NCI-H526 (cell line): Measurements from ENCODE around the gene NAV2.
A peak's percentile ranks its signal among the peaks of the same experiment; 100 is the strongest.

Experiments
- DNase-seq, 2 experiments: peaks; one replicate each; lab custom pipeline; 2025; lab: John Stamatoyannopoulos, UW

NAV2 gene

DNA sequence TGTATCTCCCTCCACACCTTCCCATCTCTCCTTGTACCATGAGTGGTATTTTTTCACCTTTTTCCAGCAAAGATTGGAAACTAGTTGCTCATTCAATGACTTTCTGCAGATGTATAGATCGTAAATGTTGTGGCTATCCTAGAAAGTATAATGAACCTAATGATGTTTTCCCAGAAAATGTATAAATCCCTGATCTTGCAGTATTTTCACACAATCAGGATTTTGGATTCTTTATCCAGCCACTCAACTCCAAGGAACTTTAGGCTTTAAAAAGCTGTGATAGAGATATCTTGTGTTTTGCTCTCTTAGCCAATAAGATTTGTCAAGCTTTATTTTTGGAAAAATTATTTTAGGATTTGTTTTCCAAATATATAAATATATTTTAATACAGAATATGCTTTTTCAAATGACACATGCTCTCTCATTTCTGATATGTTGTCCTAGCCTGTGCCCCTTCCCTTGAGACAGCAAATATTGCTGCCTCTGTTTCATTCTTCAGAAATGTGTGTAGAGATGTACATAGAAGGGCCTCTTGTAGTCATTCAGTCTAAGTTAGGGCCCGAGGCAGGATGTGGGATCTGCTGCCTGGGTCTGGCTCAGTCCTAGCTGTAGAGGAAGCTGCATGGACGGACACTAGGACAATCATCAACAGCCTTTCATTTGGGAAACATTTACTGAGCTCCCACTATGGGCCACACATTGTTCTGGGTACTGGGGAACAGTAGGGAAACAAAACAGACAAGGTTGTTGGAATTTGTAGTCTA, 62.4 kb downstream of the NAV2 start:
- no peak for DNase-seq

DNA sequence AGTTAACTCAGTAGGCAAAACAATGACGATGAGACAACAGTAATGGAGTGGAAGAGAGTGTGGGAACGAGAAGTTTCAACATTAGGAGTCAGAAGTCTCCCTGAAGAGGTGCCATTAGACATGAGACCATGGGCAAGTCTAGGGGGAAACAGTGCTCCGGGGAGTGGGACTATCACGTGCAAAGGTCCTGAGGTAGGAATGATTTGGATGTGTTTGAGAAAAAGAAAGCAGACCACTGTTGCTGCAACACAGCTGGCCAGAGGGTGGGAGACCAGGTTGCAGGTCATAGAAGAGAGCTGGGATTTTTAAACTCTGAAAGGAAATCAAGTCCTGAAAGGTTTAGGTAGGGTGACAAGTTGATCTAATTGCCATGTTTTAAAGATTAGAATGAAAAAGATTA, 63.0 kb downstream of the NAV2 start:
- no peak for DNase-seq

DNA sequence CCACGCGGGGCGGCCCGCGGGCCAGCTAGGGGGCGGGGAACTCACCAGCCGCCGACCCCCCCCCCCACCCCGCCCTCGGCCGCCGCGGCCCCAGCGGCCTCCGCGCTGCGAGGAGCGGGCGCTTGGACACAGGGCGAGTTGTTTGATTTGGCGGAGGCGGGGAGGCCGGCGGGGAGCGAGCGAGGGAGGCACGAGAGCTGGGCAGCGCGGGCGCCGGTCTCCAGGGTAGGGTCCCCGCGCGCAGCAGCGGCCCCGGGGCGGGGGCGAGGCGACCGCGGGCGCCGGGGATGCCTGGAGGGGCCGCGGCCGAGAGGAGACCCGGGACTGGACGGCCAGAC, 64.4 kb downstream of the NAV2 start:
- peak in 1 of 2 experiments; percentile 68 for DNase-seq

DNA sequence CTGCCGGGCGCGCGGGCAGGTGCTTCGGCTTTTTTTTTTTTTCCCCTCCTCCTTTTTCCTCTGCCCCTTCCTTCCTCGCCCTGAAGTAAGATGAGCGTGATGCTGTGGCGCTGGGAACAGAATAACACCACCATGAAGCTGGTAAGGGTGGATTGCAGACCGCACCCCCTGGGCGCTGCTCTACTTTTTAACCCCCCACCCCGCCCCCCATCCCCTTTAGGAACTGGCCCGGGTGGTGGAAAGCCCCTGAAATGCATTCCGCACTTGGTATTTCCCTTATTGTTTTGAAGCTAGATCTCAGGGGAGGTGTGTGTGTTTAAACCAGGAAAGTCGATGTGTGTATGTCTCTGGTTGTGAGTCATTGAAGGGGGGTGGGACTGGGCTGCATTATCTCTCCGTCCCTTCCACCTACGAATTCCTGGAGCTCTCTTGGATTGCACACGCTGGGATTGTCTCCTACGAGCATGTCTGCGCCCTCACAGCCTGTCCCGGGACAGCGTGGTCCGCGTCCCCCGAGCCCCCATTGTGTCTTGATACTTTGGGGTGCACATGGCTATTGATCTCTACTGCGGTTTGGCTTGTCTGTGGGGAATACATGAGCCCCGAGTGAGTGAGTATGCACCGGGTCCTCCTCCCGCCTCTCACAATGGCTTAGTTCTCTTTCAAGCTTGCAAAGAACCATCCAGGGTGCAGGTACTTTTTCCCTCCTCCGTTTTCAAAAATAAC, 64.9 kb downstream of the NAV2 start:
- peak in 1 of 2 experiments; percentile 55 for DNase-seq

DNA sequence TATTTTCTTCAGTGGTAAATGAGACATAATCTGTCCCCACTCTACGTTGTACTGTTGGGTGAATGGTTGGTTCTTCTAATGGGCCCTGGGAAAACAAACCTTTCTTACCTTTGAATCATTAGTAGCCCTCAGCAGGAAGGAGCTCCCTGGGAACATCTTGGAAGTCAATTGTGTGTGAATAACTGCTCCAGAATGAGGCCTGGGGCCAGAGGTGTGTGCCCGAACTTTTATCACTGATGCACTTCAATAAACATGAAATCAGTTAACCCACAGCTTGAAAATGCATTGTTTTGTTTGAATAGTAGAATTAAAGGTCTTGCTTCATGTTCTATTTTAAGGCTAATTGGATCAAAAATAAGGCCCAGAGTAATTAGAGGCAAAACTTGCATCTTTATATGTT, 67.1 kb downstream of the NAV2 start:
- no peak for DNase-seq

DNA sequence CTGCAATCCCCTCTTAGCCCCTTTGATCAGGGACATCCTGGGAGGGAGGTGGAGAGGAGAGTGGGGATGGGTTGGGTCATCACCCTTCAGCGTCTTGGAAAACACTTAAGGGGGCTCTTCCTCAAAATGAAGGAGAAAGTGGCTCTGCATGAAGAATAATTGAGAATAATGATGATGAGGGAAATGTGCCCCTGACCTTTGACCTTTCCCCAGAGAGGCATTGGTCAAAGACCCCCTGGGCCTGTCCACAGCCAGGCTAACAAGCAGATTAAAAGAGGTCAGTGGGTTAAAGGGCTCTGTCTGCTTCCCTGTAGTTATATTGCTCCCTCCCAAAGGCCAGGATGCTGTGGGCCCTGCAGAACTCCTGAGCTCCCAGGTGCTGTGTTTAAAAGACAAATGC, 68.7 kb downstream of the NAV2 start:
- DNase-seq = no peak

DNA sequence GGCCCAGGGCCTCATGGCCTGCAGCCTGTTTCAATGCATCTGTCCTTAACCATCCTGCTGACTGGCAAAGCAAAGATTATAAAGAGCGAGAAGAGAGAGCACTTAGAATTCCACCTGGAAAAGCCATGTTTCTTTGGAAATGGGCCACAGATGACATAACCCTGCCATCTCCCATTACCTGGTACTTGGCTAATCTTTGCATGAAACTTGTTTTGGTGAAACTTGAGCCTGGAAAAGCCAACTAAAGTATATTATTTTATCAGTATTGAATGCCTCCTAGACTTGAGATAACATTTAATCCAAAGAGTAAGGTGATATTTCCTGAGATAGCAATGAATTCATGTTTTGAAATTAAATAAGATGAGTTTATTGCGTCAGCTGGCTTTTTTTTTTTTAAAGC, 72.6 kb downstream of the NAV2 start:
- no peak for DNase-seq

DNA sequence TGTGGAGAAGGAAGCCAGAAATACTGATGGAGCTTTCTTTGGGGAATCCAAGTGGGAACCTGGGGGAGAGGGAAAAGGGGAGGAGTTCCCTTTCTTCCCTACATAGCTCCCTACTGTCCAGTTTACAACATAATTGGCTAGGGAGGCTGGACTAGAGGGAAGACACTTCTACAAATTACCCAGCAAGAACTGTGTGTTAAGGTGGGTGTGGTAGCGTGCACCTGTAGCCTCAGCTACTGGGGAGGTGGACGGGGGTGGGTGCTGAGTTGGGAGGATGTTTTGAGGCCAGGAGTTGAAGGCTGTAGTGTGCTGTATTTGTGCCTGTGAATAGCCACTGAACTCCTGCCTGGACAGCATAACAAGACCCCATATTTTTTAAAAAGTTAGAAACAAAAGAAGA, 74.0 kb downstream of the NAV2 start:
- no peak for DNase-seq

DNA sequence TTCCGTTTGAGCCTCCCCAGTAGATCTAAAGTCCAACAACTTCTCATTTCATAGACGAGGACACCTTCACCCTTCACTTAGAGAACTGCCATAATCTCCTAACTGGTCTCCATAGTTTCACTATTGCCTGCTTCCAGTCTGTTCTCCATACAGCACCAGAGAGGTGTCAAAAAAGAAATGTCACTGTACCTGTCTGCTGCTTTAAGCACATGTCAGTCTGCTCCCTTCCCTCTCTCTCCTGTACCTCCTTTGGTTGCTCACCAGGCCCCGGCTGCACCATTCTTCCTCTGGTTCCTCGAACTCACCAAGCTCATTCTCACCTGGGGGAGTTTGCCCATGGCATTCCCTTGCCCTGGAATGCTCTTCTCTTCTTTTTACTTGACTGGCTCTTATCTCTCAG, 75.8 kb downstream of the NAV2 start:
- DNase-seq = no peak

DNA sequence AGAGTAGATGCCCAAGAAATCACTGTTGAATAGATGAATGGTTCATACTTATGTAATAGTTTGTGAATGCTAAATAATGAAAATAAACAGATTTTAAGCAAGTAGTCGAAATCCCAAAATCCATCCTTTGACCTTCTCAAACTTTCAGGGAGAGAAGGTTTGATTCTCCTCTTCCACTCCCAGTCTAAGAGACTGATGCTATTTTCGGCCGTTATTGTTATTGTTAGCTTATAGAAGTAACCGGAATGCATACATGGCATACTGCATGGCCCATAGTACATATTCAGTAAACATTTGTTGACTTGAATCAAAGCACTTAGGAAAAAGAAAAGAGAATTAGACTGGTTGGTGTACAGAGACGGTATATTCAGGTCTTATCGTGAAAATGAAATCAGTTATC, 76.6 kb downstream of the NAV2 start:
- no peak for DNase-seq

DNA sequence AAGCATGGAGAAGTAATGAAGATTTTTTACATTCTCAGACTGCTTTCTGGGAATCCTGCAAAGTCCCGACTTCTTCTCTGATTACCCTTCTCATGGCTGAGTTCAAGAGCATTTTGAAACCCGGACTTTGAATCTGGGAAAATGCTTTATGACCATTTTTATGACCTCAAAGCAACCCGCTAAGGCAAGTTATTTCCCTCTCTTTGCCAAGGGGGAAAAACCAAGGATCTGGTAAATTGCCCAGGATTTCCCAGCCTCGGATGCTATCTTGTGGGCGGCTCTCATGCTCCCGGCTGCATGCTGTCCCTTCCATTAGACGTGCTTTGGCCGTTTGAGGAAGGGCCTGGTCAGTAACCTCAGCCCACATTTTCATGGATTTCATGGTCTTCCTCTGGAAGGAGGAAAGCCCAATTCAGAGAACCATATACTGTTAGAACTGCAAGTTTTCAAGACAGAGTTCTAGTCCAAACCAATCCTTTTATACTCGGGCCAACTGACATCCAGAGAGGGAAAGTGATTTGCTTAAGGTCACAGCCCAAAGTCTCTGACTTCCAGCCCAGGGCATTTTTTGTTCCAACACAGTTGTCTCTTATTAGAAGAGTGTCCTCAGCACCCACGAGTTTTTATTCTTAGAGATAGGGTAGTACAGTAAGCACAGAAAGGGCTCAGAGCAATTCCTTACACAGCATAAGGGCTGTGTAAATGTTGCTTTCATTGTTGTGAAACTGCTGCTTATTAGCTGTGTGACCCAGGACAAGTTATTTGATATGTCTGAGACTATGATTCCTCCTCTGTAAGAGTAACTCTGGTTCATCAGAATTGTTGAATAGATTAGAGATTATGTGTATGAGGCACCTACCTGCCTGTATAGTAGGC, 77.4 kb downstream of the NAV2 start:
- DNase-seq = no peak

DNA sequence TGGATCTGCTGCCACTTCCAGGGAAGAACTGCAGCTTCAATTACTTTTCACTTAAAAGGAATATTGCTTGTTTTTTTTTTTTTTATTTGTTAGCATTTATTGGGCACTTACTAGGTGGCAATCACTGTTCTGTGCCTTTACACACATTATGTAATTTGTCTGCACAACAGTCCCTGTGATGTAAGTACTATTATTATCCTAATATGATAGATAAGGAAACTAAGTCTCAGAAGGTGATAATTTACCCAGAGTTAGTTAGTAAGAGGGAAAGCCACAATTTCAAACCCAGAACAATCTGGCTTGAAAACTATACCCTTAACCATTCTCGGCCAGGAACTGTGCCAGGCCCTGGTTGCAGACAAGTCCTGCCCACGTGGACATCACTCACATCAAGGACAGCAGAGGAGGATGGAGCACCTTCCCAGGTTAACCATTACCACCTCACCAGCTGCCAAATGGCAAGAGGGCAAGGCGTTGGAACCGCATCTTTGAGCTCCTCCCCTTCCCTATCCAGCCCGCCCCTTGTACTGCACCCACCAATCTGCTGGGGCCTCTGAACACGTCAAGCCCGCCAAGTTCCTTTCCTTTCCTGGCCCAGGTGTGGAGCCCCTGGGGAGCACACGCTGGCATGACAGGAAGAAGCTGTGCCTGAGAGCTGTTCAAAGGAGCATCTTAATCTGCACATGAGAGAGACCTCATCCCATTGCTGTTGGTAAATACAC, 78.4 kb downstream of the NAV2 start:
- no peak for DNase-seq

DNA sequence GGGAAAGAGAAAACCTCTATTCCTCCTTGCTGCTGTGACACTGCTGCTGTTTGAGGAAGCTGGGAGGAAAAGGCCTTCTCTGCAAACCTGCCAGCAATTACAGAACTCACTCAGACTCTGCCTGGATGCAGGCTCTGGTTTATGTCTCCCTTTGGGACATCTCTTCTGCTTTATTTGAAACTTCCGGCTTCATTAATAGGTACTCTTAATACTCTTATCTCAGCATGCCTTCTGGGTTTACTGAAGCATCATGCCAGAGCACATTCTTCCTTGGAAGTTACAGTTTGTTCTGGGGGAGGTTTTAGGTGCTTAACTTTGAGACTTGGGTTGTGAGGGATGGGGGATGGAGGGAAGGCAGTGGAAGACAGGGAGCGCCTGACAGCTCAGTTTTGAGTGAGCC, 79.9 kb downstream of the NAV2 start:
- no peak for DNase-seq

DNA sequence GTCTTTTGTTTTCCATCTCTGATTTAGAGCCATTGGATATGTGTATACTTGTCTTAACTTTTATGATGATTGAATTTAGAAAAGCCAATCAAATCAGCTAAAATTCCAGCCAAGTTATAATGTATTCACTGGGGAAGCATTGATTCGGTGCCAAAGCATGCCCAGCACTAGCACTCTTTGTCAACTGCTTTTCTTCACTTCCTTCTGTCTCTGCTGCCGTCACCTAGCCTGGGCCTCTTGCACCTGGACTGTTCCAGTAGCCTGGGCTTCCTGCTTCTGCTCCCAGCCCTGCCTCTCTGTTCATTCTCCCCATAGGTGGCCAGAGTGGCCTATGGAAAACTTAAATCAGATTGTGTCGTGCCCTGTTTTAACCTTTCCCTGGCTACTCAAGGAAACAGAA, 80.7 kb downstream of the NAV2 start:
- DNase-seq = no peak

DNA sequence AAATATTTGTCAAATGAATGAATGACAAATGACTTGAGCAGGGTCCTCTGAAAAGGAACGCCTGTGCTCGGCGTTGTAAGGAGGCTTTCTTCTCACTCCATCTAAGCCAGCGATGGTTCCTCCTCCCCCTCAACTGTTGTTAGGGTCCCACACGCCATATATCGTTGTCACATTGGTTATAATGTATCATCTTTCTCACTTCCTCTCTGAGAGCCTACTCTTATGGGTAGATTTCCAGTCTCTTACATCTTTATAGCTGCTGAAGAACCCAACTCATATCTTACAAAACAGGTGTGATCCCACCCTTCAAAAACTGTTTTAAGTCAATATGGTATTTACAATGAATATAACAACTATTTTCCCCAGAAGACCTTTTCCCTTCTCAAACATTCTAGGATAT, 81.5 kb downstream of the NAV2 start:
- no peak for DNase-seq

DNA sequence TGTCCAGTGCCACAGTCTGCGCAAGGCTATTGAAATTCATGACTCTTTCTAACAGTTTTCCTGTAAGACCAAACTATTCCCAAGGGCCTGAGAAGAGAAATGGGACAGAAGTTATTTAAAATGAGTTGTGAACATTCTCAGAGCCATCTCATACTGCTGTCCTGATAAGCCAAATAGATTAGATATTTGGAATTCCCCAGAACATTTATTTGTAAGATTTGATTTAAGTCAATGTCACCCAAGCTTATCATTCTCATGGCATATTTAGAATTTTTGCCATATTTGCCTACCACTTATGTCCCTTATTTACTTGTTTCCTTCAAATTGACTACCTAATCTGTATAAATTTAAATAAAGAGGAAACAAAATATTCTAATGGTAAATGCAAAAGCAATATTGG, 82.4 kb downstream of the NAV2 start:
- no peak for DNase-seq

DNA sequence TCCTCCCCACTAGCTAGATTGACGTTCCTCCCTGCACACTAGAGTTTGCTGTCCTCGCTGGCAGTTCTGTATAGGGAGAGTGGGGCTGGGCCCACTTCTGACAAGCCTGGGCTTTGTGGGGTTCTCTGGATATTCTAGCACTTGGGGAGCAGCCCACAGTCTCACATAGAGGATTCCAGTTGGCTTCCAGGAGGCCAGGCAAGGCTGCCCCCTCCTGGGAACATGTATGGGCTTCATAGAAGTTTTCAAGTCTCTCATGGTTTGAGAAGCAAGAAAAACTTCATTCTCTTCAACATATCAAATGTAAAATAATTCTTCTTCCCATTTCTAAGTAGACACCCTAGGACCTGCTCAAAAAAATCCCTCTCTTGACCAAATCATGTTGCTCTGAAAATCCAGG, 87.5 kb downstream of the NAV2 start:
- DNase-seq = no peak

DNA sequence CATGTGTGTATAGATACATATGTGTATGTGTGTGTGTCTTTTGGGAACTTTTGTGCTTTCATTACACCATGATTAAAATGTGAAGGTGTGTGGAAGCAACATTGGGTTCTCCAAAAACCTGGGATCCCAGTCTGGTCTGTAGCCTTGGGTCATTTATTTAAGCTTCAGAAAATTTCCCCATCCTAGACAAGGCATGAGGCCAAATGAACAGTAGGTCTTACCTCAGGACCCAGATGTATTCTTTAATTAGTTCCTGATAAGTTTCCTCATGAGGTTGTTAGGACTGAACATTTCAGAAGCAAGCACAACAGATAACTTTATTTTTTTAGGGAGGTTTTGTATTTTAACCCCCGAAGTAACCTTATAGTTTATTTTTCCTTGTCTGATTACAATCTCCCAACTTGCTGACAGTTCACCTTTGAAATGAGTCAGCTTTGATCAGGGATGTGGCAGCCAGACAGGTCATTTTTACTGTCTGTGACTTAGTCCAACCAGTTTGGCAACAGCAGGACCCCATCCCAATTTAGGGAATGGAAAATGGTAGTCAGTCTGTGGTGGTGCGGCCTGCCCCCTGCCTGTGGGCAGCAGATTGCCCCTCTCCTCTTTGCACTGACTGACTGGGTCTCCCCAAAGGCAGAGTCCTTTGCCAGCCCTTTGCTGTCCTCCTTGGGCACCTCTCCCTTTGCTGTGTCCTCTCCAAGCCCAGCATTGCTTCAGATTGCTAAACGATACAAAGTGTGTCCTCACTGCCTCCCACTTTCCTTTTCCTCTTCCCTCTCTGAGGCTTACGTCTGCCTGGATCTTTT, 88.3 kb downstream of the NAV2 start:
- no peak for DNase-seq

DNA sequence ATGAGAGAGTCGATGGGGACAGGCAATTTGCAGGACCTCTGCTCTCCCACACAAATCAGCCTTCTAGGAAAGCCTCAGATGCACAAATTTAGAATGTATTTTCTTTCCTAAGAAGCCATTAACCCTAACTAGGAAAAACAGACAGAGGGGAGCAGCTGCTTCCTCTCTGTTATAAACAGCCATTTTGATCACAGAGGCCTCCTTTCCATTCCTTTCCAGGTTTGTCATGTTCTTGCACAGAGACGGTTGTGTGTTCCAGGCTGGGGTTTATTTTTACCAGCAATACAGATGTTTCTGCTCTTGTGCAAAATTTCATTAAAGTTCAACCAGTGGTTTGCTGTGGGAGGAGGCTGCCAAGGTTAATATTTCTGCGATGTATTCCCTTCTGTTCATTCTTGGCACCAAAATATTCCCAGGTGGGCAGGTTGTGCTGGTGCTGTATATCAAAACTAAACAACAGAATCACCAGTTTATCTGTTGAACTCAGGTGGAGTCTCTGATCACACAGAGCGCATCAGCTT, 90.2 kb downstream of the NAV2 start:
- no peak for DNase-seq

DNA sequence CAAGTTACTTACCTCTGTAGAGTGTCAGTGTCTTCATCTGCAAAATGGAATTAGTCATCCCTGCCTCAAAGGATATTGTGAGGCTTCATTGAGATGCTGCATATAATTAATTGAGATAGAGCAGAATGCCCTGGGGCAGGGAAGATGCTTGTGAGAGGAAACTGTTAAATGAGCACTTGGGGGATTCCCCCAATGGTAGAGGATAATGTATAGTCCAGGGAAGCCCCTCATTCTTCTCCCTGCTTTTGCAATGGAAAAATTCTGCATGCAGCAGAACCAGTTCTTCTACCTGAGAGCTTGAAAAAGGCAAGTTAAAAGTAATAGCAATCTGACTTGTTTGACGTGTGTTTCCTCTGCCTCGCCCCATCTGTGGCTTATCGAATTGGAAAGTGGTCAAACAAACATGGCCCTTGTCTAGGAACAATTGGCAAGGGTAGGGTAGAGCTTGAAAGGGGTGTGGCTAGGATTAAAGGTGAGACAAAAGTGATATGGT, 90.9 kb downstream of the NAV2 start:
- DNase-seq = no peak

DNA sequence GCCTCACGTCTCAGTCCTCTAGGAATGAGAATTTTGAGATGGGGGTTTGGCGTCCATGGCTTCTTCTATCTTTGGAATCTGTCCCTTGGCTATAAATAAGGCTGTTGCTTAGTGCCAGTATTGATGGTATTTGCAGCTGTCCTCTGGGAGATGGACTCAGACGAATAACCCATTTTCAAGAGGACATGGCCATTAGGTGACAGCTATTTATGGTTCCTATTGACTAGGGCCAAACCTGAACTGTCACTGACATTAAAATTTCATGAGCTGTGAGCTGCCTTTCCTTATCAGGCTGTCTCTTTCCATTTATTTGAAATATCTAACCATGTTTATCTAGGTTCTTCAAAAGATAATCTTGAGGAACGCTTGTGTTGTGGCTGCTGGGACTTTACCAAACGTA, 92.7 kb downstream of the NAV2 start:
- no peak for DNase-seq
